HG03039 (cell line): ENCODE data around the gene SLC39A2.
"Not testable (repeated sequence)": the region's sequence is repeated elsewhere in the genome, so short reads cannot be mapped to it uniquely, and the experiment has no call there.

Experiments used
- ATAC-seq: cut with Tn5 transposase; IDR thresholded peaks from one replicate; pipeline ENCODE4 v1.9.1; 2021; ENCODE audit warnings: mild to moderate bottlenecking, moderate library complexity; ENCODE audit not compliant: unreplicated experiment

Gene SLC39A2

GRCh38 chr14:21024585-21025370, 25.7 kb downstream of the SLC39A2 start, which contains the start of gene NDRG2:
Gene NDRG2, minus strand, starts transcription at chr14:21025061. Its CDS starts 1,746 bp downstream, at chr14:21023315.
- ATAC-seq, result no peak

GRCh38 chr14:21025371-21026273, 26.5 kb downstream of the SLC39A2 start:
- no peak for ATAC-seq

DNA sequence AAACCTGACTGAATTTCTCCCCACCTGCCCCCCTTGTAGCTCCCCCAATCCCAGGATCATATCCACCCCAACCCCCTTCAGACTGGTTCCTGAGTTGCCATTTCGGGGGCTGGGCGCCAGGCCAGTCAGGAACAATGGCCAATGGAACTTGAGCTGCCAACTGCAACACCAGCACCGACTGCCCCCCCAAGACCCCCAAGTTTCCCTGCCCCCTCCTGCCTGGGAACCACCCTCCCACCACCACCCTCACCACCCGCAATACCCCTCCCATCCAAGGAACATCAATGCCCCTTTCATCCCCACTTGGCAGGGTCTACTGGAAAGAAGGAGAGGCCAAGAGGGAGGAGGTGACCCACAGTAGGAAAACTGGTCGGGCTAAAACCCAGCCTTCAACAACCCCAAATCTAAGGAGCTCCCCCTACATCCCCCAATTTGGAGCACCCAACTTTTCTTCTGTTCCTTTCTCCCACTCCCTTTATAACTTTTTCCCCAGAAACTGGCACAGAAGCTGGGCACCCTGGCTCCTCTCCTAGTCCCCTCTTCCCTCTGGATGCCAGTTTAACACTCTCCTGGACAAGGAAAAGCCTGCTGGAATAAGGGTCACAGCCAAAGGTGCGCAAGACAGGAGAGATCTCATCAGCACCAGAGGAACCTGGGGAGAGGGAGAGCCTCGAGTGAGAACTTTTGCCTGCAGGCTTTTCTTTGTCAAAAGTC, 27.3 kb downstream of the SLC39A2 start:
- ATAC-seq, result no peak

- no peak for ATAC-seq
Measured at GRCh38 chr14:21026988-21027315, 27.9 kb downstream of the SLC39A2 start.

DNA sequence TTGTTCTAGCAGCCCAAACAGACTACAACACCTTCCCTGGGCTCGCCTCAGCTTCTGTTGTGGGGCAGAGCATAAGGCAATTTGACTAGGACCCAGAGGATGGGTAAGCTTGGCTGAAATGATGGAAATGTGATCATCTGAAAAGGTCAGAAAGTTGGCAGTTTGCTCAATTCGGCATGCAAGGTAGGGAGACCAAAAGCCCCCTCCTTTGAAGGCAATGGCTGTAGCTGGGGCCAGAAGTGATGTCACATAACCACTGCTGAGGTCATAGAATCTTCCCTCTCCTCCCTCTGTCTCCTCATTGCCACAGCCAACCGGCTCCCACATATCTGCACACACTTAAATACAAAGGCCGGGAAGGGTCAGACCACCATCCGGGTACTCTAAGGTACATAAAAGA, 30.8 kb downstream of the SLC39A2 start, which contains the start of gene TPPP2:
Gene TPPP2, plus strand, starts transcription at position 301 of the 400 bp plus-strand sequence. CDS start 365 bp downstream, outside the sequence.
- ATAC-seq, result no peak

GRCh38 chr14:21030531-21030930, 31.4 kb downstream of the SLC39A2 start:
- ATAC-seq, result no peak

DNA sequence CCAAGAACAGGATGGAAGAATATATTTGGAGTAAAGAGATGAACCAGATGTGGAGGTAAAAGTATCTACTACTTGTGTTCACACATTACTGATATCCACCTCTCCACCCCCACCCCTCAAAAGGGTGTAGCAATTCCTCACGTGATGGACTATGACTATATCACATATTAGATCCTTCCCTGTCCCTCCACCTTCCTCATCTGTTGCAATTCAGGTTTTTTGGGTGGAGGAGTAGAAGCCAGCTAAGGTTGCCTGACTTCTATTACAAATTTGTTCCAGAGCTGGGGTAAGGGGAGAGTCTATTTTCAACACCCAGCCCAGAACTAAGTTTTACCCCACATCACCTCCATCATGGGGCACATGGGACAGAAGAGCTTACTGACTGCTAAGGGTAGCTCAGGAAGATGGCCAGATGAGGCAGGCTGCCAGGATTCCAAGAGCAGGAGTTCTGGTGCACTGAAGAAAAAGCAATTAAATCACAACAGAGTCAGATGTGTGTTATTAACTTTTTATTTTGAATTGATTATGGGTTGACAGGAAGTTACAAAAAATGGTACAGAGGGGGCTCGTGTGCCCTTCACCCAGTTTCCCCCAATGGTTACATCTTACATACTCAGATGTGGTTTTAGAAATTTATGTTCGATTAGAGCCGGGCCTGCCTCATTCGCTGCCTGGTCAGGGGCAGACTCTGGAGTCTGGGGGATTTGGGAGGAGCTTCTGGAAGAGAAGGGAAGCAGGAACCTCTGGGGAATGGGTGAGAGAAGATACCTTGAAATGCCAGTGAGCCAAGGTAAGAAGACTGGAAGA, 33.4 kb downstream of the SLC39A2 start:
- ATAC-seq, result no peak

- no peak for ATAC-seq
Measured at GRCh38 chr14:21033133-21033698, 34.1 kb downstream of the SLC39A2 start.

GRCh38 chr14:21034707-21035106, 35.6 kb downstream of the SLC39A2 start, which contains the start of gene RNASE13:
Gene RNASE13, minus strand, starts transcription at chr14:21034807. Its CDS starts 519 bp downstream, at chr14:21034288.
- no peak for ATAC-seq

DNA sequence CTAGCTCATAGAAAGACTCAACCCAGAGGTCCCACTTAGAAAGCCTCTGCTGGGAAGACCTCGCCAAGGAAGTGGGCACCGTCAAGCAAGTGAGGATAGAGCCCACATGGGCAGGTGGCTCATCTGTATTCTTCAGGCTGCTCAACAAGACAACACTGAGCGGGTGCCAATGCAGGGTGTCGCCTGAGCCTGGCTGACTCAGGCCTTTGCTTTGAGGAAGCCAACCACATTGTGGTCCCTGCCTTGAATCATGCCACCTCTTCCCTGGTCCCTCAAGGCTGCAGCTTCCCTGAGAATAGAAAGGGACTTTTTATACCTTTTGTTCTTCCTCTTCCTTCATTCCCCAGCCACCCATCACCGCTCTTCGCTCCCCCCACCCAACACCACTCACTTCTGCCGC, 37.7 kb downstream of the SLC39A2 start:
- no peak for ATAC-seq

- ATAC-seq, result no peak
Measured at GRCh38 chr14:21037156-21037555, 38.1 kb downstream of the SLC39A2 start.

GRCh38 chr14:21038441-21039422, 39.6 kb downstream of the SLC39A2 start:
- ATAC-seq, result no peak

DNA sequence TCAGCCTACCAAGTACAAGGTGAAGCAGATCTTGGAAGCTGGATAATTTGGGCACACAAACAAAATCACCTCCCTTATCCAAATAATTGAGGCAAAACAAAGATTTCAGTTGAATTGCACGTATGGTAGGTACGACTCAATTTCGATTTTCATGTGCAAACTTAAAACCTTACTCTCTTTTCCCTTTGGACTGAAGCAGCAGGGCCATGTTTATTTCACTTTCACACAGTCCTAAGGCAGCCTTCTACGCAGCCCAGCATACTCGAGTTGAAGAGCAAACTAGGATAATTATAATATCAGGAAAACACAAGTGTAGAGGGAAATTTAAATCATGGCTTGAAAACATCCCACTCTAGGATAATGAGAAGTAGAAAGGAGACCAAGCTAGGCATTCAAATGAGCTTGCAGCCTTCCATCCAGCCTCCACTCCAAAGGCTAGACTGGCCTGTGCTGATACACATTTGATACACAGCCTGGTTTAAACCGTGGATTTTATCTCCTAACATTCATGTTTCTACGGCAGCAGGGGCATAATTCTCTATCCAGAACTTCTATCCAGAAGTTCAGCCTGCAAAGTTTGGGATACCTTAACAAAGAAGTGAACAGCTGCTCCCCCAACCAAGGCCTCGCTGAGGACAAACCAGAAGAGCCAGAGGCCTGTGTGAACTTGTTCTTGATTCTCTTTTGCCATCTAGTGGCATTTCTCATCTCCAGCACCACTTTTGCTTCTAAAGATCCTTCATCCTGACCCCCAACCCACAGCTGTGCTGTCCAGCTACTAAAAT, 40.7 kb downstream of the SLC39A2 start:
- no peak for ATAC-seq

DNA sequence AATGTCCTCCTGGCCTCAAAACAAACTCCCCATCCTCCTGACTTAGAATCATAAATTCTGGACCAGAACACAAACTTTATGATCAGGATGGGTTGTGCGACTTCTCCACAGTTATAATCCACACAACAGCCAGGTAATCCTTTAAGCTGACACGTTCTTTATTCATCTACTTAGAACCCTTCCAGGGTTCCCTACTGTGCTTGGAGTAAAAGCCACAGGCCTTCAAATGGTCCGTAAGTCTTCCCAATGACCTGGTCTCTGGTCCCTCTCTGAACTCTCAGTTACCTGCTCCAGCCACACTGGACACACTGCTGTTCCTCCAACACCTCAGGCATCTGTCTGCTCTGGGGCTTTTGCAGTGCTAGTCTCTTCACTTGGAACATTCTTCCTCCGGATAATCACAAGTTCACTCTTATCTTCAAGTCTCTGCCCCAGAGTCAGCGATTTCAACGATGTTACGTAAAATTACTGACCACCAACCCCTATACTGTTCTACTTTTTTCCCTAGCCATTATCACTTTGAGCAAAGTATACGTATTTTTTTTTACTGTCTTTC, 41.4 kb downstream of the SLC39A2 start:
- no peak for ATAC-seq

GRCh38 chr14:21040941-21041340, 41.8 kb downstream of the SLC39A2 start:
- ATAC-seq, result not testable (repeated sequence)

DNA sequence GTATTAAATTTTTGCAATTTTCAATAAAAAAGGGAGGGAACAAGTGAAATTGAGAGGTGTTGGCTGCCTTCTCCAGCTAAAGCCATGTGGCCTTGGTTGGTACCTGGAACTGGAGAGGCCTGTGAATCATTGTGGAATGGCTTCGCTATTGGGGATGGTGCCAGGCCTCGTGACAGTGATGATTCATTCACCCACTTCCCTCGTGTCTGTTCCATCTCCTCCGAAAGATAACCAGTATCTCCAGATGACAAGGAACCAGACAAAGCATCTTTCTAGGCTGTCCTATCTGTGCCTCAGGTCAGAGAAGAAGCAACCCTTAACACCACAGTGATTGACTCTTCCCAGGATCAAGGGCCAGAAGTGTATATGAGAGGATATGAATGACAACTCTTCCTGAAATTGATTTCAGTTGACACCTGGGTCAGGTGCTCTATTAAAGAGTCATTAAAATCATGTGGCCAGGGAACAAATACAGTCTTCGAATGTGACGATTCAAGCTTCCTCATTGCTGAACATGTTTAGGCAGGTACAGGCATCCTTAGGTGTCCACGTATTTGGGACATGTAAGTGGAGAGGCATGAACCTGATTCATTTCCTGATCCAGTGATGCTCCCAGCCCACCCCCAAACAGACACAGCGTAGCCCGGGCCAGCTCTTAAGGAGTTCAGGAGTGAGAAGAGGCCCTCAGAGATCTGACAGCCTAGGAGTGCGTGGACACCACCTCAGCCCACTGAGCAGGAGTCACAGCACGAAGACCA, 42.8 kb downstream of the SLC39A2 start, which contains the start of gene RNASE7:
Gene RNASE7, plus strand, starts transcription at position 687 of the 758 bp plus-strand sequence. CDS start 631 bp downstream, outside the sequence.
- ATAC-seq, result no peak

DNA sequence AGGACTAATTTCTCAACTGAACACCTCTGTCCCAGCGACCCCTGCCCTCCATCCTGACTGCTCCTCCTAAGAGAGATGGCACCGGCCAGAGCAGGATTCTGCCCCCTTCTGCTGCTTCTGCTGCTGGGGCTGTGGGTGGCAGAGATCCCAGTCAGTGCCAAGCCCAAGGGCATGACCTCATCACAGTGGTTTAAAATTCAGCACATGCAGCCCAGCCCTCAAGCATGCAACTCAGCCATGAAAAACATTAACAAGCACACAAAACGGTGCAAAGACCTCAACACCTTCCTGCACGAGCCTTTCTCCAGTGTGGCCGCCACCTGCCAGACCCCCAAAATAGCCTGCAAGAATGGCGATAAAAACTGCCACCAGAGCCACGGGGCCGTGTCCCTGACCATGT, 43.8 kb downstream of the SLC39A2 start:
- ATAC-seq, result no peak
